SK-N-SH treated with all-trans-retinoic acid at 6 μM for 48 hours (cell line): Measurements from ENCODE around the gene TMEM37.
A peak's percentile ranks its signal among the peaks of the same experiment; 100 is the strongest.

ENCODE experiments used
- ATAC-seq: fragments of 200-7000 bp; cut with Tn5 transposase; 3 replicates; pipeline ENCODE4 v1.9.1; 2020; ENCODE audit warnings: mild to moderate bottlenecking, moderate library complexity
- BACH2 ChIP-seq: fragments of 250-450 bp; sonication (Bioruptor Pico); IDR thresholded peaks from 2 replicates; pipeline ENCODE4 v1.9.0; 2021; ENCODE audit warnings: mild to moderate bottlenecking, borderline replicate concordance
- CSRNP3 ChIP-seq: fragments of 250-450 bp; sonication (Bioruptor Pico); IDR thresholded peaks from 2 replicates; pipeline ENCODE4 v1.5.1; 2021; ENCODE audit warnings: mild to moderate bottlenecking, moderate library complexity
- ESRRG ChIP-seq: fragments of 250-450 bp; sonication (Bioruptor Pico); IDR thresholded peaks from 2 replicates; pipeline ENCODE4 v1.6.1; 2021; ENCODE audit warnings: mild to moderate bottlenecking
- GLIS3 ChIP-seq: fragments of 250-450 bp; sonication (Bioruptor Pico); IDR thresholded peaks from 2 replicates; pipeline ENCODE4 v1.5.0; 2020; ENCODE audit warnings: mild to moderate bottlenecking, moderate library complexity
- OSR1 ChIP-seq: fragments of 250-450 bp; sonication (Bioruptor Pico); IDR thresholded peaks from 2 replicates; pipeline ENCODE4 v1.8.0; 2022; ENCODE audit warnings: moderate library complexity, mild to moderate bottlenecking, inconsistent platforms
- PPARA ChIP-seq: fragments of 250-450 bp; sonication (Bioruptor Pico); IDR thresholded peaks from 2 replicates; pipeline ENCODE4 v1.5.0; 2020; ENCODE audit warnings: mild to moderate bottlenecking, borderline replicate concordance
- SNAI2 ChIP-seq: fragments of 250-450 bp; sonication (Bioruptor Pico); IDR thresholded peaks from 2 replicates; pipeline ENCODE4 v1.5.0; 2020; ENCODE audit warnings: mild to moderate bottlenecking, moderate library complexity
- TOX ChIP-seq: fragments of 250-450 bp; sonication (Bioruptor Pico); IDR thresholded peaks from 2 replicates; pipeline ENCODE4 v1.8.0; 2021; ENCODE audit warnings: mild to moderate bottlenecking, moderate library complexity, borderline replicate concordance
- ZC3H10 ChIP-seq: fragments of 250-450 bp; sonication (Bioruptor Pico); IDR thresholded peaks from 2 replicates; pipeline ENCODE4 v1.5.1; 2021; ENCODE audit warnings: mild to moderate bottlenecking, moderate library complexity
- ZFP3 ChIP-seq: fragments of 250-450 bp; sonication (Bioruptor Pico); IDR thresholded peaks from 2 replicates; pipeline ENCODE4 v1.5.0; 2020; ENCODE audit warnings: mild to moderate bottlenecking, moderate library complexity
- ZFP30 ChIP-seq: fragments of 450-650 bp; formaldehyde crosslinking; IDR thresholded peaks from 2 replicates; pipeline ENCODE4 v1.5.0; 2022; ENCODE audit warnings: mild to moderate bottlenecking, moderate library complexity
- ZNF565 ChIP-seq: fragments of 450-650 bp; formaldehyde crosslinking; conservative IDR thresholded peaks from 2 replicates; pipeline ENCODE4 v1.5.0; 2020; ENCODE audit warnings: low read depth, mild to moderate bottlenecking, moderate library complexity
- ZNF70 ChIP-seq: fragments of 450-650 bp; formaldehyde crosslinking; IDR thresholded peaks from 2 replicates; pipeline ENCODE4 v1.5.0; 2020; ENCODE audit warnings: mild to moderate bottlenecking, moderate library complexity
- TF ChIP-seq, protein P1 (sequence below): fragments of 250-450 bp; sonication (Bioruptor Pico); IDR thresholded peaks from 2 replicates; pipeline ENCODE4 v1.8.0; 2021; ENCODE audit warnings: low read depth, mild to moderate bottlenecking, moderate library complexity, borderline replicate concordance
- TF ChIP-seq, protein P2 (sequence below): fragments of 250-450 bp; sonication (Bioruptor Pico); IDR thresholded peaks from 2 replicates; pipeline ENCODE4 v1.5.1; 2020; ENCODE audit warnings: low read depth, mild to moderate bottlenecking, moderate library complexity
- TF ChIP-seq, protein P3 (sequence below): fragments of 250-450 bp; sonication (Bioruptor Pico); IDR thresholded peaks from 2 replicates; pipeline ENCODE4 v1.8.0; 2020; ENCODE audit warnings: mild to moderate bottlenecking, moderate library complexity, borderline replicate concordance
- TF ChIP-seq, protein P4 (sequence below): fragments of 250-450 bp; sonication (Bioruptor Pico); IDR thresholded peaks from 2 replicates; pipeline ENCODE4 v1.5.0; 2020; ENCODE audit warnings: mild to moderate bottlenecking, moderate library complexity

Gene TMEM37

DNA sequence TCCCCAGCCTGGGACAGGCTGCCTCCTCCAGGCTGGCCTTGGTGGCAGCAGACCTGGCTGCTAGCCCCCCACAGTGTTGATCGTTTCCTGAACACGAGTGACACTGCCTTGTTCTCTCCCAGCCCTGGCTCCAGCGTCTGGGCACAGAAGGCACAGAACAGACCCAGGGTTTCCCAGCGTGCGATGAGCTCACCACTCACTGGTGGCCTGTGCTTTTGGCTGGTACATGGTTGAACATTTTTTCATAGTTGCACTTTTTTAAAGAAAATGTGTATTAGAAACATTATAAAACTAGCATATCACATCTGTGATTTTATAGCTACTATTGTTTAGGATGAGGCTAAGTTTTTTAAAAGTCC lies 51.7 kb downstream of the TMEM37 start:
- ATAC-seq, result no peak; the same call in 2 of the 3 replicates
- TF ChIP-seq, protein P1, sequence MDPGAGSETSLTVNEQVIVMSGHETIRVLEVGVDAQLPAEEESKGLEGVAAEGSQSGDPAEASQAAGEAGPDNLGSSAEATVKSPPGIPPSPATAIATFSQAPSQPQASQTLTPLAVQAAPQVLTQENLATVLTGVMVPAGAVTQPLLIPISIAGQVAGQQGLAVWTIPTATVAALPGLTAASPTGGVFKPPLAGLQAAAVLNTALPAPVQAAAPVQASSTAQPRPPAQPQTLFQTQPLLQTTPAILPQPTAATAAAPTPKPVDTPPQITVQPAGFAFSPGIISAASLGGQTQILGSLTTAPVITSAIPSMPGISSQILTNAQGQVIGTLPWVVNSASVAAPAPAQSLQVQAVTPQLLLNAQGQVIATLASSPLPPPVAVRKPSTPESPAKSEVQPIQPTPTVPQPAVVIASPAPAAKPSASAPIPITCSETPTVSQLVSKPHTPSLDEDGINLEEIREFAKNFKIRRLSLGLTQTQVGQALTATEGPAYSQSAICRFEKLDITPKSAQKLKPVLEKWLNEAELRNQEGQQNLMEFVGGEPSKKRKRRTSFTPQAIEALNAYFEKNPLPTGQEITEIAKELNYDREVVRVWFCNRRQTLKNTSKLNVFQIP (CRISPR knock-in tag), result no peak
- TF ChIP-seq TOX (CRISPR knock-in tag) (no peak), ZFP30 (CRISPR knock-in tag) (no peak), ZNF70 (CRISPR knock-in tag) (no peak), ESRRG (CRISPR knock-in tag) (no peak)
- TF ChIP-seq, protein P2, sequence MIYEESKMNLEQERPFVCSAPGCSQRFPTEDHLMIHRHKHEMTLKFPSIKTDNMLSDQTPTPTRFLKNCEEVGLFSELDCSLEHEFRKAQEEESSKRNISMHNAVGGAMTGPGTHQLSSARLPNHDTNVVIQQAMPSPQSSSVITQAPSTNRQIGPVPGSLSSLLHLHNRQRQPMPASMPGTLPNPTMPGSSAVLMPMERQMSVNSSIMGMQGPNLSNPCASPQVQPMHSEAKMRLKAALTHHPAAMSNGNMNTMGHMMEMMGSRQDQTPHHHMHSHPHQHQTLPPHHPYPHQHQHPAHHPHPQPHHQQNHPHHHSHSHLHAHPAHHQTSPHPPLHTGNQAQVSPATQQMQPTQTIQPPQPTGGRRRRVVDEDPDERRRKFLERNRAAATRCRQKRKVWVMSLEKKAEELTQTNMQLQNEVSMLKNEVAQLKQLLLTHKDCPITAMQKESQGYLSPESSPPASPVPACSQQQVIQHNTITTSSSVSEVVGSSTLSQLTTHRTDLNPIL (CRISPR knock-in tag), result no peak
- TF ChIP-seq, all 23 proteins: peak for 0

DNA sequence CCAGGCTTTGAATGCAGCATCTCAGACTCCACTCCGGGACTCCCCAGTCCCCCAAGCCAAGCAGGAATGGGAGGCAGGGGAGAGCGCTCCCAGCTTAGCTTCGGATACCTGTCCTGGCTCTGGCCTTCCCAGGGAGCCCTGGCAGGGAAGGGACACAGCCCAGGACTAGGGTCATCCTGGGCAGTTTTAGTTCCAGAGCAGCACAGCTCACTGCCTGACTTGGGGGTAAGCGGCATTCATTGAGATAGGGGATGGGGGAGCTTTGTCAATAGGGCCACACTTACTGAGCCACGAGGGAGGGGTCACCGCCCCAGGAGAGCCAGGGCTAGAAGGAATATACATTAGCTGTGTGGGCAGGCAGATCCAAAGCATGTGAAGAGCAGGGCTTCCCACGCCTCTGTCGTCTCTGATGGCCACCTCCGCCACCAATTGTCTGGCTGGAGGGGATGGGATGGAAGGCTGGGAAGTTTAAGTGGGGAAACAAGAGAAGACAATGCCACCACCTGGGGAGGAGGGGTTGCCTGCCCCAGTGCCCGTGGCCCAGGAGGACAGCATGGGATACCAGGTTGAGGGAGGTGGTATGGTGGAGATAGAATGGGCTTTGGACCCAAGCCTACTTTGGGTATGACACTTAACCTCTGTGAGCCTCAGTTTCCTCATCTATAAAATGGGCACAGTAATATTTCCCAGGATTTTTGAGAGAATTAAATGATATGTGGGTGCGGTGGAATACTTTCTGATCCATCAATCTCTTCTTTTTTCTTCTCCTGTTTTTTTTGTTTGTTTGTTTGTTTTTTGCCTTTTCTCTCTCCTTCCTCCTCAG lies 52.5 kb downstream of the TMEM37 start:
- TF ChIP-seq, protein P2 (CRISPR knock-in tag), result no peak
- TF ChIP-seq ZFP3 (no peak), ZFP30 (CRISPR knock-in tag) (no peak), SNAI2 (no peak), PPARA (no peak), CSRNP3 (CRISPR knock-in tag) (no peak)

DNA sequence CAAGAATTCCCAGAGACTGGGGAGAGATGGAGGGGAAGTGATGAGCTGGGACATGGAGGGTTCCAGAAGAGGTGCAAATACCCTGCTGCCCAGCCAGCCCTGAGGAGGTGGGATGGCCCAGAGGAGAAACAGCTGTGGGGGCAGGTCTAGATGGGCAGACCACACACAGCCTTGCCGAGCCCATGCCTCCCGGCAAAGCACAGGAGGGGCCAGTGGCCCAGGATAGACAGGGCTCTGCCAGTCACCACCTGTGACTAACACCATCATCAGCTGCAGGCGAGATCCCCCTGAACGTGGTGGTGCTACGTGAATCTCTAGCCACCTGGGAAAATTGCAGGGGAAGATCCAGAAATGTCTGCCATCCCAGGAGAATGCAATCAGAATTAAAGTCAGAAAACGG lies 53.2 kb downstream of the TMEM37 start:
- peak; percentile 11; the same call in 1 of the 3 replicates for ATAC-seq
- TF ChIP-seq BACH2 (CRISPR knock-in tag), result no peak
- TF ChIP-seq OSR1 (CRISPR knock-in tag), result no peak

More for the DNA sequence above, 52.5 kb downstream of the TMEM37 start:
- ATAC-seq, result no peak

GRCh38 chr2:119485336-119486110 lies 53.9 kb downstream of the TMEM37 start:
- no peak for TF ChIP-seq PPARA
- TF ChIP-seq ZFP3, result no peak
- no peak for TF ChIP-seq ZC3H10 (CRISPR knock-in tag)
- TF ChIP-seq, protein P3, sequence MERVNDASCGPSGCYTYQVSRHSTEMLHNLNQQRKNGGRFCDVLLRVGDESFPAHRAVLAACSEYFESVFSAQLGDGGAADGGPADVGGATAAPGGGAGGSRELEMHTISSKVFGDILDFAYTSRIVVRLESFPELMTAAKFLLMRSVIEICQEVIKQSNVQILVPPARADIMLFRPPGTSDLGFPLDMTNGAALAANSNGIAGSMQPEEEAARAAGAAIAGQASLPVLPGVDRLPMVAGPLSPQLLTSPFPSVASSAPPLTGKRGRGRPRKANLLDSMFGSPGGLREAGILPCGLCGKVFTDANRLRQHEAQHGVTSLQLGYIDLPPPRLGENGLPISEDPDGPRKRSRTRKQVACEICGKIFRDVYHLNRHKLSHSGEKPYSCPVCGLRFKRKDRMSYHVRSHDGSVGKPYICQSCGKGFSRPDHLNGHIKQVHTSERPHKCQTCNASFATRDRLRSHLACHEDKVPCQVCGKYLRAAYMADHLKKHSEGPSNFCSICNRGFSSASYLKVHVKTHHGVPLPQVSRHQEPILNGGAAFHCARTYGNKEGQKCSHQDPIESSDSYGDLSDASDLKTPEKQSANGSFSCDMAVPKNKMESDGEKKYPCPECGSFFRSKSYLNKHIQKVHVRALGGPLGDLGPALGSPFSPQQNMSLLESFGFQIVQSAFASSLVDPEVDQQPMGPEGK (CRISPR knock-in tag), result no peak
- TF ChIP-seq GLIS3 (CRISPR knock-in tag), result no peak
- no peak for TF ChIP-seq ESRRG (CRISPR knock-in tag)
- TF ChIP-seq, protein P2 (CRISPR knock-in tag), result no peak
- no peak for TF ChIP-seq ZNF565
- TF ChIP-seq, protein P4, sequence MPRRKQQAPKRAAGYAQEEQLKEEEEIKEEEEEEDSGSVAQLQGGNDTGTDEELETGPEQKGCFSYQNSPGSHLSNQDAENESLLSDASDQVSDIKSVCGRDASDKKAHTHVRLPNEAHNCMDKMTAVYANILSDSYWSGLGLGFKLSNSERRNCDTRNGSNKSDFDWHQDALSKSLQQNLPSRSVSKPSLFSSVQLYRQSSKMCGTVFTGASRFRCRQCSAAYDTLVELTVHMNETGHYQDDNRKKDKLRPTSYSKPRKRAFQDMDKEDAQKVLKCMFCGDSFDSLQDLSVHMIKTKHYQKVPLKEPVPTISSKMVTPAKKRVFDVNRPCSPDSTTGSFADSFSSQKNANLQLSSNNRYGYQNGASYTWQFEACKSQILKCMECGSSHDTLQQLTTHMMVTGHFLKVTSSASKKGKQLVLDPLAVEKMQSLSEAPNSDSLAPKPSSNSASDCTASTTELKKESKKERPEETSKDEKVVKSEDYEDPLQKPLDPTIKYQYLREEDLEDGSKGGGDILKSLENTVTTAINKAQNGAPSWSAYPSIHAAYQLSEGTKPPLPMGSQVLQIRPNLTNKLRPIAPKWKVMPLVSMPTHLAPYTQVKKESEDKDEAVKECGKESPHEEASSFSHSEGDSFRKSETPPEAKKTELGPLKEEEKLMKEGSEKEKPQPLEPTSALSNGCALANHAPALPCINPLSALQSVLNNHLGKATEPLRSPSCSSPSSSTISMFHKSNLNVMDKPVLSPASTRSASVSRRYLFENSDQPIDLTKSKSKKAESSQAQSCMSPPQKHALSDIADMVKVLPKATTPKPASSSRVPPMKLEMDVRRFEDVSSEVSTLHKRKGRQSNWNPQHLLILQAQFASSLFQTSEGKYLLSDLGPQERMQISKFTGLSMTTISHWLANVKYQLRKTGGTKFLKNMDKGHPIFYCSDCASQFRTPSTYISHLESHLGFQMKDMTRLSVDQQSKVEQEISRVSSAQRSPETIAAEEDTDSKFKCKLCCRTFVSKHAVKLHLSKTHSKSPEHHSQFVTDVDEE (CRISPR knock-in tag), result no peak
- TF ChIP-seq, protein P1 (CRISPR knock-in tag), result no peak
- no peak for TF ChIP-seq SNAI2
- no peak for TF ChIP-seq TOX (CRISPR knock-in tag)
- ATAC-seq, result peak; percentile 8; the same call in 1 of the 3 replicates
